ENCODE measurements around the gene JAG1. TPM values are rescaled to one million over a fixed set of nuclear protein-coding genes. Genes with fewer than 3 reads are reported as not detected.
A peak's percentile ranks its signal among the peaks of the same experiment; 100 is the strongest.
"Not testable (repeated sequence)": the region's sequence is repeated elsewhere in the genome, so short reads cannot be mapped to it uniquely, and the experiment has no call there.

JAG1 gene
- total and polyA plus RNA-seq, 8 donors, result 31.2 to 70.8 (median 57.8) TPM

DNA sequence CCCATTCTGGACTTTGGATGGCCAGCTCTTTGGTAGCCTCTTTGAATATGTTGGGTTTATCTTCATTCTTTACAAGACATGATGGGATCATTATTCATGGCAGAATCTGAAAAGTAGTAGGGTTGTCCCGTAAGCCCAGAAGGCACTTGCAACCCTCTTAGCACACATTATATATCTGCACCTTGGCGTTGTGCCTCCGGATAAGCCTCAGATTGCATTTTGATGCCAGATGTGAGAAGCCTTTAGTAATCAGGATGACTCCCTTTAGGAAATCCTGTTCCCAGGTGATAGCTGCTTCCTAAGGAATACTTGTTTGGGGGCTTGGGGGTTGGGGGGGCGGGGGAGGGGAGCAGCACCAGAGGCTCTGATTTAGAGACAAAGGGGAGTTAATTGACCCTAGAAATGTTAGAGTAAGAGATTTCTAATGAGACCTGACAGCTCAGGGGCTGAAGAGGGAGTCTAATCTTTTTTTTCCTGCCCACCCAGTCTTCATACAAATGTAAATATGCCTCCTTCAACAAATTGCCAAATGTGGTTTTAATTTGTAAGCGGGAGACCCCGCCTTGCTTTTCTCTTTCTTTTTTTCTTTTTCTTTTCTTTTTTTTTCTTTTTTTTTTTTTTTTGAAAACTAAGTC, 55.1 kb downstream of the JAG1 start:
- intact Hi-C loops (cut with DNase I), result no loop called here
- no peak for ATAC-seq
- H3K9me3 ChIP-seq, result no peaks in the 10 kb centered on the region
- H3K27ac ChIP-seq, result no peak overlapping the region
- TF ChIP-seq CTCF (IDR thresholded peaks at IDR 0.05), result no peak
- peaks cover 0 to 3% of the 10 kb centered on the region in 2 donors for H3K4me1 ChIP-seq
- no peak for DNase-seq
- no peaks in the 10 kb centered on the region for H3K36me3 ChIP-seq
- H3K27me3 ChIP-seq, result no peaks in the 10 kb centered on the region
- no peak overlapping the region for H3K4me3 ChIP-seq

- H3K4me3 ChIP-seq; H3K27ac ChIP-seq; intact Hi-C loops (cut with DNase I); ATAC-seq; H3K36me3 ChIP-seq; H3K9me3 ChIP-seq; H3K27me3 ChIP-seq; DNase-seq; H3K4me1 ChIP-seq: not testable (repeated sequence)
Observed at GRCh38 chr20:10617549-10618133, 56.2 kb downstream of the JAG1 start.

- TF ChIP-seq CTCF (IDR thresholded peaks at IDR 0.05), result no peak
- H3K27ac ChIP-seq, result no peak overlapping the region
- H3K9me3 ChIP-seq, result no peaks in the 10 kb centered on the region
- intact Hi-C loops (cut with DNase I), result no loop called here
- no peaks in the 10 kb centered on the region for H3K4me1 ChIP-seq
- no peaks in the 10 kb centered on the region for H3K27me3 ChIP-seq
- no peak for ATAC-seq
- no peaks in the 10 kb centered on the region for H3K36me3 ChIP-seq
- DNase-seq, result no peak
- no peak overlapping the region for H3K4me3 ChIP-seq
Observed at GRCh38 chr20:10616212-10616611, 57.6 kb downstream of the JAG1 start.

- TF ChIP-seq CTCF (IDR thresholded peaks at IDR 0.05), result no peak
- Histone ChIP-seq H3K36me3 (no peaks in the 10 kb centered on the region), H3K4me3 (no peak overlapping the region), H3K9me3 (no peaks in the 10 kb centered on the region), H3K27me3 (no peaks in the 10 kb centered on the region), H3K27ac (no peak overlapping the region), H3K4me1 (peaks cover 0 to 5% of the 10 kb centered on the region in 2 donors)
- DNase-seq, result no peak
- no peak for ATAC-seq
- intact Hi-C loops (cut with DNase I), result no loop called here
Observed at GRCh38 chr20:10613911-10614310, 59.9 kb downstream of the JAG1 start.

DNA sequence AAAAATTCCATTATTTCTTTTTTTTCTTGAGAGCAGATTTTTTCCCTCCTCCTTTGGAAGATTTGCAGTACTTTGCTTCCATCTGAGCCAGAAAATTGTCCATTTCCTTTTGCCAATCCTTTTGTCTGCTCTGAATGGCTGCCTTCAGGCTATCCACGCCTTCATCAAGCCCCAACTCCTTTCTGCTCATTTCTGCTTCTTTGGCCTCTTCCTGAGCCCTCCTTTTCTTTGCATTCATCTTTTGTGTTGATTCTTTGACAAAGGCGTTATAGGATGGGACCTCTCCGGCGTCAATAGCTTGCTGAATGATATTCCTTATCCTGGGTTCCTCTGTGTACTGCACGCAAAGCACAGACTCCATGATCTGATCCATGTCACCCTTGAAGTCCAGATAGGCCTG, 60.4 kb downstream of the JAG1 start:
- intact Hi-C loops (cut with DNase I); ATAC-seq: not testable (repeated sequence)

DNA sequence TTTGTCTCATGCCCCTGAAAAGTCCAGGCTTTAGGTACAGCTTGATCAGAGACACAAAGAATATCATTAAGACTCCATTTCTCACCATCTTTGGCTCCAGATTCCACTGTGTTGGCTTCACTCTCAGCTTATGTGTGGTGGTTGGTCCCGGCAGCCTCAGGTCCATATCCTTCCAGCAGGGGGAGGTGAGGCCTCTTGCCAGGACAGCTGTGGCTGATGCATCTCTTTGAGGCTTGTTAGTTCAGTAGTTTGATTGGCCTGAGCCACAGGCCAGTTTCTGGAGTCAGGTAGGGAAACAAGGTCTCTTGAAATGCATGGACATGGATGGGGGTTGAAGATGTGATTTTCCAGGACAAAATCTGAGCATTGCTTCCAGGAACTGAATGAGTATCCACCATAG, 62.4 kb downstream of the JAG1 start:
- Histone ChIP-seq H3K27ac (no peak overlapping the region), H3K4me3 (no peak overlapping the region), H3K9me3 (no peaks in the 10 kb centered on the region), H3K27me3 (no peaks in the 10 kb centered on the region), H3K36me3 (no peaks in the 10 kb centered on the region), H3K4me1 (peaks cover 0 to 5% of the 10 kb centered on the region in 2 donors)
- no peak for TF ChIP-seq CTCF (IDR thresholded peaks at IDR 0.05)
- peak; percentile 33 for ATAC-seq
- intact Hi-C loops (cut with DNase I), result no loop called here
- no peak for DNase-seq

More for the DNA sequence above, 60.4 kb downstream of the JAG1 start:
- not testable (repeated sequence) for H3K36me3 ChIP-seq, H3K27ac ChIP-seq, H3K9me3 ChIP-seq, DNase-seq, H3K27me3 ChIP-seq, H3K4me3 ChIP-seq, H3K4me1 ChIP-seq
